PC-3 (cell line): Measurements from ENCODE around the gene PARM1.

ENCODE experiments used
- EZH2 ChIP-seq: fragments of 300-600 bp; sonication (generic); IDR thresholded peaks from one replicate; pipeline ENCODE4 v1.6.1; 2017; ENCODE audit warnings: antibody characterized with exemption, mild to moderate bottlenecking, low read length; ENCODE audit not compliant: unreplicated experiment
- EZH2phosphoT487 ChIP-seq: fragments of 300-600 bp; sonication (generic); IDR thresholded peaks from 2 replicates; pipeline ENCODE4 v1.6.1; 2018; ENCODE audit warnings: mild to moderate bottlenecking, antibody characterized with exemption, low read length, borderline replicate concordance
- TF ChIP-seq, protein P1 (sequence below): fragments of 300-600 bp; sonication (generic); conservative IDR thresholded peaks from 2 replicates; pipeline ENCODE4 v1.5.1; 2017; ENCODE audit warnings: antibody characterized with exemption, low read depth, mild to moderate bottlenecking, low read length

- TF ChIP-seq, protein P1, sequence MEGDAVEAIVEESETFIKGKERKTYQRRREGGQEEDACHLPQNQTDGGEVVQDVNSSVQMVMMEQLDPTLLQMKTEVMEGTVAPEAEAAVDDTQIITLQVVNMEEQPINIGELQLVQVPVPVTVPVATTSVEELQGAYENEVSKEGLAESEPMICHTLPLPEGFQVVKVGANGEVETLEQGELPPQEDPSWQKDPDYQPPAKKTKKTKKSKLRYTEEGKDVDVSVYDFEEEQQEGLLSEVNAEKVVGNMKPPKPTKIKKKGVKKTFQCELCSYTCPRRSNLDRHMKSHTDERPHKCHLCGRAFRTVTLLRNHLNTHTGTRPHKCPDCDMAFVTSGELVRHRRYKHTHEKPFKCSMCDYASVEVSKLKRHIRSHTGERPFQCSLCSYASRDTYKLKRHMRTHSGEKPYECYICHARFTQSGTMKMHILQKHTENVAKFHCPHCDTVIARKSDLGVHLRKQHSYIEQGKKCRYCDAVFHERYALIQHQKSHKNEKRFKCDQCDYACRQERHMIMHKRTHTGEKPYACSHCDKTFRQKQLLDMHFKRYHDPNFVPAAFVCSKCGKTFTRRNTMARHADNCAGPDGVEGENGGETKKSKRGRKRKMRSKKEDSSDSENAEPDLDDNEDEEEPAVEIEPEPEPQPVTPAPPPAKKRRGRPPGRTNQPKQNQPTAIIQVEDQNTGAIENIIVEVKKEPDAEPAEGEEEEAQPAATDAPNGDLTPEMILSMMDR = no peak
- no peak for TF ChIP-seq EZH2
- no peak for TF ChIP-seq EZH2phosphoT487
These were observed 36.3 kb upstream of the PARM1 start for GRCh38 chr4:74896595-74896994.
